ENCODE data around the gene SMYD3. TPM values are rescaled to one million over a fixed set of nuclear protein-coding genes. Genes with fewer than 3 reads are reported as not detected.

Gene SMYD3
- total and polyA plus RNA-seq, 2 donors (not counting 3 experiments of a cell fraction or from before 2014, with no cell fraction given), result 16.0 to 32.1 TPM

GRCh38 chr1:246081138-246081702, 425.9 kb downstream of the SMYD3 start:
- no peaks in the 10 kb centered on the region for H3K36me3 ChIP-seq (ENCODE audit: control insufficient read depth in 2 of 2, extremely low read depth in 1 of 2, insufficient read depth in 2 of 2, low read length in 2 of 2)
- H3K9me1 ChIP-seq (replicated peaks; ENCODE audit: control insufficient read depth, extremely low read depth, insufficient read depth, low read length), result no peaks in the 10 kb centered on the region
- intact Hi-C loops (cut with micrococcal nuclease) (no loop called here), dilution Hi-C loops (cut with MboI; ENCODE audit: extremely low pct_ligation_motif_present, low sequenced_read_pairs) (no loop called here)
- no peaks in the 10 kb centered on the region for H3K4me1 ChIP-seq (ENCODE audit: control insufficient read depth, extremely low read depth, insufficient read depth, low read length)
- no peak for DNase-seq (ENCODE audit: low read depth, low spot score)
- no peaks in the 10 kb centered on the region for H3K27me3 ChIP-seq (ENCODE audit: control insufficient read depth in 2 of 2, insufficient read depth in 2 of 2, low read length in 2 of 2)
- H3K27ac ChIP-seq (ENCODE audit: insufficient read depth, low read depth, low read length), result no peak overlapping the region
- H3K9me3 ChIP-seq (replicated peaks; ENCODE audit: control insufficient read depth, insufficient read depth, low read length), result no peaks in the 10 kb centered on the region
- no peak overlapping the region for H3K9ac ChIP-seq (replicated peaks; ENCODE audit: extremely low read depth, insufficient read depth, low read length)
- H2AFZ ChIP-seq (ENCODE audit: low read depth, low read length), result no peak overlapping the region
- CTCF ChIA-PET, result interaction anchor here (0.9 to 1.2 kb wide), 3 partner anchors 10 to 30 kb away, joined by 3 read pairs; no protein-coding TSS in a partner anchor
- H4K20me1 ChIP-seq (replicated peaks; ENCODE audit: control insufficient read depth, extremely low read depth, insufficient read depth, low read length), result no peaks in the 10 kb centered on the region
- H3K4me3 ChIP-seq (replicated peaks in 1 of 3; ENCODE audit: insufficient read depth in 1 of 3, low read depth in 1 of 3, low read length in 3 of 3), result no peak overlapping the region
- no peak for FAIRE-seq
- no peaks in the 10 kb centered on the region for H3K79me2 ChIP-seq (ENCODE audit: control insufficient read depth, insufficient read depth, low read length)
- POLR2A ChIA-PET, result no interaction called here
- H3K4me2 ChIP-seq (ENCODE audit: insufficient read depth, low read length), result no peak overlapping the region
- TF ChIP-seq FOS (IDR thresholded peaks at IDR 0.05; ENCODE audit: borderline replicate concordance, insufficient read depth, low read length) (no peak), GATA2 (IDR thresholded peaks at IDR 0.05; ENCODE audit: insufficient read depth, insufficient read length, low read depth, low read length) (no peak), MAX (IDR thresholded peaks at IDR 0.05; ENCODE audit: insufficient read depth, insufficient read length) (no peak), EZH2 (IDR thresholded peaks at IDR 0.05; ENCODE audit: borderline replicate concordance, low read depth, low read length, severe bottlenecking) (no peak), MYC (IDR thresholded peaks at IDR 0.05; ENCODE audit: low read depth, low read length) (no peak), CTCF (IDR thresholded peaks at IDR 0.05; ENCODE audit: extremely low read depth in 1 of 2, insufficient read depth in 1 of 2, low read depth in 1 of 2, low read length in 2 of 2) (no peak), POLR2A (IDR thresholded peaks at IDR 0.05; ENCODE audit: low read depth, low read length) (no peak), JUN (IDR thresholded peaks at IDR 0.05; ENCODE audit: borderline replicate concordance, insufficient read depth, insufficient read length, low read depth) (no peak), POLR2AphosphoS5 (IDR thresholded peaks at IDR 0.05; ENCODE audit: insufficient read depth, low read depth, low read length) (no peak)
- BruUV-seq (replicated peaks), result no TSS peak
